Measurements from ENCODE around the gene KCNJ1.

DNA sequence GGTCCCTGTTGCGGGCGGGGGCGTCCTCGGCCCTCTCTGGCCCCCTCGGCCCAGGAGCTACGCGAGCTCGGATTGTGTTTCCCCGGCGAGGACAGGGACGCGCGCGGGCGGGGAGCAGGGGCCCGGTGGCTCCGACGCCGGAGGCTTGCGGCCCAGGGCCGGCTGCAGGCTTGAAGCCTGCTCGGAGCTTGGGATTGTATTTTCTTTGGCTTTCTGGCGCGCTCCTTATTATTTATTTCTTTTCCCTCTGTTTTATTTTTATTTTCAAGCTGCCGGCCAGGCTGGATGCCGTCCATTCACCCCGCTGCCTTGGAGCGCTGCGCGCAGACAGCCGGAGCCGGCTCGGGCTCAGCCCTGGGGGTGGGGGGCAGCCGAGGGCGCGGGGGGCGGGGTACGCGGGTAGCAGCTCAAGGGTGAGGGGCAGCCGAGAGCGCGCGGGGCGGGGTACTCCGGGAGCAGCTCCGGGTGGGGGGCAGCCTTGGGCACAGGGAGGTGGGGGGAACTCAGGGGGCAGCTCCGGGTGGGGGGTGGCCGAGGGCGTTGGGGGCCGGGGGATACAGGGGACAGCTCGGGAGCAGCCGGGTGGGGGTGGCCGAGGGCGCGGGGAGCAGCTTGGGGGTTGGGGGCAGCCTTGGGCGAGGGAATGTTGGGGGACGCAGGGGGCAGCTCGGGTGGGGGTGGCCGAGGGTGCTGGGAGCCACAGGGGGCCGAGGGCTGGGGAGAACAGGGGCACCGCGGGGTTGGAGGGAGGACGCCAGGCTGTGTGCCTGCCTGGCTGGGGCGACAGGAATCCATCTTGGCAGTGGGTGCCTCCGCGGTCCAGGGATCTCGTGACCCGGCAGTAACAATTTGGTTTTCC, 42.7 kb downstream of the KCNJ1 start:
- TF ChIP-seq POLR2AphosphoS5 (IDR thresholded peaks at IDR 0.05; ENCODE audit: insufficient read depth, low read depth, low read length): no peak
- no peak for TF ChIP-seq EZH2 (IDR thresholded peaks at IDR 0.05; ENCODE audit: borderline replicate concordance, low read depth, low read length, severe bottlenecking)
- TF ChIP-seq CTCF (IDR thresholded peaks at IDR 0.05; ENCODE audit: extremely low read depth in 1 of 2, insufficient read depth in 1 of 2, low read depth in 1 of 2, low read length in 2 of 2): no peak
- no peak for TF ChIP-seq POLR2A (IDR thresholded peaks at IDR 0.05; ENCODE audit: low read depth, low read length)
- no peak for TF ChIP-seq JUN (IDR thresholded peaks at IDR 0.05; ENCODE audit: borderline replicate concordance, insufficient read depth, insufficient read length, low read depth)
